Measurements from ENCODE around the gene IFIT5.
A peak's percentile ranks its signal among the peaks of the same experiment; 100 is the strongest.

The IFIT5 gene

GRCh38 chr10:89413398-89413912 is 913 bp upstream of the IFIT5 start:
- TF ChIP-seq CTCF (IDR thresholded peaks at IDR 0.05; ENCODE audit: low read depth, low read length): no peak

GRCh38 chr10:89414879-89415821 is 782 bp downstream of the IFIT5 start:
- TF ChIP-seq CTCF (IDR thresholded peaks at IDR 0.05; ENCODE audit: low read depth, low read length): no peak
- peak overlapping the region; percentile 71 for H3K4me3 ChIP-seq (ENCODE audit: low read depth, low read length)
- DNase-seq (ENCODE audit: low read depth, low spot score): peak; percentile 43
- in situ Hi-C loops (cut with HindIII; ENCODE audit: low sequenced_read_pairs): no loop called here

More at GRCh38 chr10:89413398-89413912, 913 bp upstream of the IFIT5 start:
- in situ Hi-C loops (cut with HindIII; ENCODE audit: low sequenced_read_pairs): no loop called here
- peak overlapping the region; percentile 71 for H3K4me3 ChIP-seq (ENCODE audit: low read depth, low read length)
- no peak for DNase-seq (ENCODE audit: low read depth, low spot score)

- in situ Hi-C loops (cut with HindIII; ENCODE audit: low sequenced_read_pairs): no loop called here
- H3K4me3 ChIP-seq (ENCODE audit: low read depth, low read length): no peak overlapping the region
- TF ChIP-seq CTCF (IDR thresholded peaks at IDR 0.05; ENCODE audit: low read depth, low read length): no peak
- DNase-seq (ENCODE audit: low read depth, low spot score): no peak
Observed at GRCh38 chr10:89416465-89416864, 2.1 kb downstream of the IFIT5 start.

GRCh38 chr10:89419548-89419947 is 5.2 kb downstream of the IFIT5 start:
- peak; percentile 33 for DNase-seq (ENCODE audit: low read depth, low spot score)
- peak; percentile 62 for TF ChIP-seq CTCF (IDR thresholded peaks at IDR 0.05; ENCODE audit: low read depth, low read length)
- in situ Hi-C loops (cut with HindIII; ENCODE audit: low sequenced_read_pairs): no loop called here
- no peak overlapping the region for H3K4me3 ChIP-seq (ENCODE audit: low read depth, low read length)

- no peak for TF ChIP-seq CTCF (IDR thresholded peaks at IDR 0.05; ENCODE audit: low read depth, low read length)
- H3K4me3 ChIP-seq (ENCODE audit: low read depth, low read length): no peak overlapping the region
- DNase-seq (ENCODE audit: low read depth, low spot score): no peak
- in situ Hi-C loops (cut with HindIII; ENCODE audit: low sequenced_read_pairs): no loop called here
Observed at GRCh38 chr10:89421018-89421476, 6.7 kb downstream of the IFIT5 start.

- in situ Hi-C loops (cut with HindIII; ENCODE audit: low sequenced_read_pairs): no loop called here
- no peak overlapping the region for H3K4me3 ChIP-seq (ENCODE audit: low read depth, low read length)
- DNase-seq (ENCODE audit: low read depth, low spot score): no peak
- no peak for TF ChIP-seq CTCF (IDR thresholded peaks at IDR 0.05; ENCODE audit: low read depth, low read length)
Observed at GRCh38 chr10:89425000-89425399, 10.6 kb downstream of the IFIT5 start.

Measured in astrocyte of the spinal cord (primary cell).